Measurements from ENCODE around the gene HDAC9.

HDAC9 gene

GRCh38 chr7:18858232-18858631 lies 362.7 kb downstream of the HDAC9 start:
- no peak for DNase-seq

GRCh38 chr7:18859318-18859717 lies 363.8 kb downstream of the HDAC9 start:
- no peak for DNase-seq

- DNase-seq = no peak
Measured at GRCh38 chr7:18860221-18860620, 364.7 kb downstream of the HDAC9 start.

- DNase-seq = no peak
Measured at GRCh38 chr7:18861514-18862118, 366.1 kb downstream of the HDAC9 start.

- no peak for DNase-seq
Measured at GRCh38 chr7:18864967-18865366, 369.4 kb downstream of the HDAC9 start.

- peak; percentile 20 for DNase-seq
Measured at GRCh38 chr7:18866359-18867036, 370.9 kb downstream of the HDAC9 start.

GRCh38 chr7:18872344-18872743 lies 376.8 kb downstream of the HDAC9 start:
- DNase-seq = no peak

GRCh38 chr7:18873734-18874336 lies 378.3 kb downstream of the HDAC9 start:
- no peak for DNase-seq

- no peak for DNase-seq
Measured at GRCh38 chr7:18874880-18875279, 379.3 kb downstream of the HDAC9 start.

- no peak for DNase-seq
Measured at GRCh38 chr7:18877874-18878273, 382.3 kb downstream of the HDAC9 start.

- no peak for DNase-seq
Measured at GRCh38 chr7:18886832-18887231, 391.3 kb downstream of the HDAC9 start.

GRCh38 chr7:18889436-18889835 lies 393.9 kb downstream of the HDAC9 start:
- DNase-seq = peak; percentile 15

GRCh38 chr7:18890134-18890533 lies 394.6 kb downstream of the HDAC9 start:
- DNase-seq = no peak

- no peak for DNase-seq
Measured at GRCh38 chr7:18890885-18891621, 395.5 kb downstream of the HDAC9 start.

- no peak for DNase-seq
Measured at GRCh38 chr7:18893156-18893555, 397.6 kb downstream of the HDAC9 start.

GRCh38 chr7:18894155-18894554 lies 398.6 kb downstream of the HDAC9 start:
- DNase-seq = no peak

- no peak for DNase-seq
Measured at GRCh38 chr7:18895456-18895855, 399.9 kb downstream of the HDAC9 start.

GRCh38 chr7:18896343-18896975 lies 400.9 kb downstream of the HDAC9 start:
- DNase-seq = no peak

GRCh38 chr7:18900236-18900635 lies 404.7 kb downstream of the HDAC9 start:
- peak; percentile 50 for DNase-seq

GRCh38 chr7:18900803-18901202 lies 405.3 kb downstream of the HDAC9 start:
- no peak for DNase-seq

GRCh38 chr7:18901351-18901750 lies 405.8 kb downstream of the HDAC9 start:
- DNase-seq = no peak

GRCh38 chr7:18901982-18902421 lies 406.5 kb downstream of the HDAC9 start:
- no peak for DNase-seq

GRCh38 chr7:18902892-18903291 lies 407.3 kb downstream of the HDAC9 start:
- DNase-seq = no peak

All from NCI-H2171 treated with DMSO at 0.1 percent for 48 hours (cell line).